ENCODE data around the gene CELA3A. TPM values are rescaled to one million over a fixed set of nuclear protein-coding genes. Genes with fewer than 3 reads are reported as not detected.
A peak's percentile ranks its signal among the peaks of the same experiment; 100 is the strongest.

Gene CELA3A
- polyA plus RNA-seq, 4 donors, result not detected

DNA sequence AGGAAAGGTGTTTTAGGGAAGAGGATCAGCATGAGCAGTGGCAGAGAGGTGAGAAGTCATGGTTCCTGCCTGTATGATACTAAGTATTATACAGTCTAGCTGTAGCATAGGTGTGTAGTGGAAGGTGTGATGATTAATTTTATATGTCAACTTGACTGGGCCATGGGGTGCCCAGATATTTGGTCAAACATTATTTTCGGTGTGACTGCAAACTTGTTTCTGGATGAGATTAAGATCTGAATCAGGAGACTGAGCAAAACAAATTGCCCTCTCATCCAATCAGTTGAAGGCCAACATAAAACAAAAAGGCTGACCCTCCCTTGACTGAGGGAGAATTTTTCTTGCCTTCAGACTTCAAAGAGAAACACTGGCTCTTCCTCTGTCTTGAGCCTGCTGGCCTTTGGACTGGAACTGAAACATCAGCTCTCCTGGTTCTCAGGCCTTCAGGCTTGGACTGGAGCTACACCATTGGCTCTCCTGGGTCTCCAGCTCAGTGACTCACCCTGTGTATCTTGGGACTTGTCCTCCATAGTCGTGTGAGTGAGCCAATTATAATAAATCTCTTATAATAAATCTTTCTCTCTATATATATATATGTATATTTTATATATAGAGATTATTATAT is 44.3 kb downstream of the CELA3A start:
- no peak for DNase-seq (ENCODE audit: low read depth in 4 of 4, low spot score in 2 of 4)

DNA sequence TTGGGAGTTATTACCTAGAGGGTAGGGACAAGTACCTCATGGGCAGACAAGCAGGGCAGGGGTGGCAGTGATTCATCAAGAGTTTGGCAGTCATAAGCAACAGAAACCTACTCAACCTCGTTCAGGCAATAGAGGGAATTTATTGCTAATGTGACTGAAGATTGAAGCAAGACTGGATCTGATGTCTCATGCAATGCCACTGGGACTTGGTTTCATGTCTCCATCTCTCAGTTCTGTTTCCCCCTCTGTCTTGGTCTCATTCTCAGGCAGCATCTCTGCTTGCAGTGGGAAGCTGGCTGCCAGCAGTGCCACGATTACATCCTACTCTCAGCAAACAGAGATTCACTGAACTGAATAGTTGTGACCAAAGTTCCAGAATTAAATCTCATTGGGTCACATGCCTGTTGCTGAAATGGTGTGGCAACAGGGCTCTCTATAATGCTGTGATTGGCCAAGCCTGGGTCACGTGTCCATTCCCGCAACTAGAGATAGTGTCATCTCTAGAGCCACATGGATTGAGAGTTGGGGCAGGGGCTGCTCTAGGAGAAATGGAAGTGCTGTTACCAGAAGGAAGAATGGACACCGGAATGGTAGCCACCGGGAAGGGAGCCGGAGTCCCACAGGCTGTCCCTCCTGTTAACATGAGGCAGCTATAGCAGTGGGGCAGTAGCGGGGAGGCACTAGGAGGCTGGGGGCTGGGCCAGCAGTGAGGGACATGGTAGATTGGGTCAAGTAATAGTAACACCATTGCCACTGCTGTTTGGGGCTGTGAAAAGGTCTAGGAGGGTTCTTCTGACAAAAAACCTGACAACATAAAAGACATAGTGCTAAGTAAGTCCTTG is 47.1 kb downstream of the CELA3A start:
- no peak for DNase-seq (ENCODE audit: low read depth in 4 of 4, low spot score in 2 of 4)

DNA sequence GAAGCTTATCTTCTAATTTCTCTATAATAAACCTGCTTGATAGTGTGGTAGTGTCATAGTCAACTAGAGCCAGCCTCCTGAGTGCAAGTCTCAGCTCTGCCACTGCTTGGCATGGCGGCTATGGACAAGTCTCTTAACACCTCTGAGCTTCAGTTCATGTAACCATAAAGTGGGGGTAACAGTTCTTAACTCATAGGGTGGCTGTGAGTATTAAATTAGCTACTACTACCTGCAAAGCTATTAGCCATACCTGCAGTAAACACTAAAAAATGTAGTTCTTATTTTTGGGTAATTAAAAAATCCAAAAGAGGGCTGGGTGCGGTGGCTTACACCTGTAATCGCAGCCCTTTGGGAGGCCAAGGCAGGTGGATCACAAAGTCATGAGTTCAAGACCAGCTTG is 48.9 kb downstream of the CELA3A start:
- no peak for DNase-seq (ENCODE audit: low read depth in 4 of 4, low spot score in 2 of 4)

DNA sequence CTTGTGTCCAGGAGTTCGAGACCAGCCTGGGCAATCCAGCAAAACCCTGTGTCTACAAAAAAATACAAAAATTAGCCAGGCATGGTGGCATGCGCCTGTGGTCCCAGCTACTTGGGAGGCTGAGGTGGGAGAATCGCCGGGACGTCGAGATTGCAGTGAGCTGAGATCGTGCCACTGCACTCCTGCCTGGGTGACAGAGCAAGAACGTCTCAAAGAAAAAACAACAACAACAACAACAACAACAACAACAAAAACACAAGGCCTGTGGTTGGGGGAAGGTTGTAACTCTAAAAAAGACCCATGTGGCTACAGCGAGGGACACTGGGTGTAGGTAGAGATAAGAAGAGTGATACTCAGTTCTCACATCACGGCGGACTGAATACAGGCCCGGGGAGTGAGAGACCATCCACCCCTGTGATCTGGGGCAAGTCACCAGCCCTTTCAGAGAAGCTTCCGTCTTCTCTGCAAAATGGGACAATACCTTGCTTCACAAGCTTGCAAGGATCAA is 50.2 kb downstream of the CELA3A start:
- DNase-seq (ENCODE audit: low read depth in 4 of 4, low spot score in 2 of 4), result no peak

DNA sequence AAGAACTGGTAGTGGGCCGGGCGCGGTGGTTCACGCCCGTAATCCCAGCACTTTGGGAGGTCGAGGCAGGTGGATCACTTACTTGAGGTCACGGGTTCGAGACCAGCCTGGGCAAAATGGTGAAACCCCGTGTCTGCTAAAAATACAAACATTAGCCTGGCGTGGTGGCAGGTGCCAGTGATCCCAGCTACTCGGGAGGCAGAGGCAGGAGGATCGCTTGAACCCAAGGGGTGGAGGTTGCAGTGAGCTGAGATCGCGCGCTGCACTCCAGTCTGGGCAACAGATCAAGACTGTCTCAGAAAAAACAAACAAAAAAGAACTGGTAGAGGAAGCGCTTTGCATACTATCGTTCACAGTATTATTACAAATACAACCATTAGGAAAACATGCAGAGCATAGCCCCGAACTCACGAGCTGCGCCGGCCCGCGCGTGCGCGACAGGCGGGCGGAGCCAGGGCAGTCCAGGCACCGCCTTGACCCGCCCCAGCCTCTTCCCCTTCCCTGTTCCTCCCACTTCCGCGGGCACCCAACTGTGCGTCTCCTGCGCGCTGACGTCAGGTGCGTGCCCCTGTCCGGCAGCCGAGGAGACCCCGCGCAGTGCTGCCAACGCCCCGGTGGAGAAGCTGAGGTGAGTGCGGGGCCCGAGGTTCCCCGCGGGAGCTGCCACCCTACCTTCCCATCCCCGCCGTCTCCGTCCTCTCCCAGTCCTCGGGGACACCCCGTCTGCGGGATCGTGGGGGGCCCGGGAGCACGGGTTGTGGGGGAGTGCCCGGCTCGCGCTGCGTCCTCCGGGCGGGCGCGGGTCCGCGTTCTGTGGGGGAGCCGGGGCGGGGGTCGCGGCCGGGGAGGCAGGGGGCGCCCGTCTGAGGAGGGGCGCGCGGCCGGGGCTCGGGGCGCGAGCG is 50.9 kb downstream of the CELA3A start, which contains the start of gene CDC42:
CDC42 (plus strand) TSS at position 595 of the 902 bp plus-strand sequence. CDS start 25,770 bp downstream, outside the sequence.
- DNase-seq (ENCODE audit: low read depth in 4 of 4, low spot score in 2 of 4), result peak; percentile 82 to 92 (median 87)

DNA sequence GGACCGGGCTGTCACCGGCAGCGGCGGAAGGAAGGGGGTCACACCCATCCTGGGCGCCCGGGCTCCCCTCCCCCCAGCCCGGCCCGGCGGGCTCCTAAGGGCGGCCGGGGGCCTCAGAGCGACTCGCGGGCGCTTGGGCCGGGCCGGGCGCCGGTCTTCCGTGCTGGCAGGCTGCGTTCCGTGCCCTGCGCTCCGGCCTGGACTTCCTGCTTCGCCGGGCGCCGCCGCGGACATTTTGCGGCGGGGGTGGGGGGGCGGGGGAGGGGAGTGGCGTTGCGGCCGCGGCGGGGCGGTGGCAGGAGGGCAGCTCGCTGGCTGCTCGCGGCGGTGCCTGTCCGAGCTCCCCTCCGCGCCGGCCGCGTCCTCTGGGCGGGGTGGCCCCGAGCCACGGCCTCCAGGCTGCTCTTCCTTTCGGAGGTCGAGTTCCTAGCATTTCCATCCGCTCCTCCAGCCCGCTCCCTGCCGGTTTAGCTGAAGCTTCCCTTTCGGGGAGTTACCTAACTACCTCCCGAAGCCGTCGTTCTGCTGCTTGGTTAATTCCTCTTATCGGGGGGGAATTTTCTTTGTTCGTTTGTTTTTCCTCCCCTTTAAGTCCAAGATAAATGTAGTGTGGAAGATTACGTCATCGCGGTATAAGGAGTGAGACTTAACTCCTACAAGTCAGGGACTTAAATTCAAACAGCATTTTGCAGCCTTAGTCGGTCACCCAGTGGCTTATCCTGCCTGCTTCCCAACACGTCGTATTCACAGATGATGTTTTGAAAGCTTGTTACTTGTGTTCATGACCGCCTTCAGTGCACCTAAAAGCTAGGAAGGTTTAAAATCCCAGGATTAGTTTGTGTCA is 51.8 kb downstream of the CELA3A start:
- DNase-seq (ENCODE audit: low read depth in 4 of 4, low spot score in 2 of 4), result peak; percentile 55 to 72 (median 69)

DNA sequence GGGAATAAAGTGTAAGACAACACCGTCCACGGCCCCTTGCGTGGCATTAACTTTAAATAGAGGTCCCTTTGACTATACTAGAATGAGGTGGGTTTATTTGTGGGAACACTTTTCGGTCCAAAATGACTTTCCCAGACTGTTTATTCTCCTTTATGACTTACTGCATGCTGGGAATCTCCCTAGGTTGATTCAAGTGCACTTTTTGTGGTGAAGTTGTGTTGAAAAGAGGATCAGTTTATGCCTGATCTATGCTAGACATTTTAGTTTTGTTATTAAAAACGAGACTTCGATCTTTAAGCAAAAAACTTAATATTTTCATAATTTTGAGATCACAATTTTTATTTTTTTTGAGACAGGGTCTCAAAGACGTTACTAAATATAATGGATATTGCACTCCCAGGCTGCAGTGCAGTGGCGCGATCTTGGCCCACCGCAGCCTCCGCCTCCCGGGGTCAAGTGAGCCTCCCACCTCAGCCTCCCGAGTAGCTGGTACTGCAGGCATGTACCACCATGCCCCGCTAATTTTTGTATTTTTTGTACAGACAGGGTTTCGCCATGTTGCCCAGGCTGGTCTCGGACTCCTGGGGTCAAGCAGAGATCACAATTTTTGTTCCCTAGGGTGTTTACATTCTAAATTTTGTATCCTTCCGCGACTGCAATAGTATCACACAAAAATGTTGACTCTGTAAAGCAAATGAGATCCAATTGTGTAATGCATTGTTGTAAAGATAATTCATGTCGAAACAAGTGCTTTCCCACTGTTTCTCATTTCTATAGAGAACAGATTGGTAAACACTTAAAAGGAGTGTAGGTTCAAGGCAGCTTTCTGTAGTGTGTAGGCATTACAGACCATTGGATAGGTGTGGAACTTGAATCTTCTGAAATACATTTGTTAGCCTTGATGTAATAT is 52.7 kb downstream of the CELA3A start:
- DNase-seq (ENCODE audit: low read depth in 4 of 4, low spot score in 2 of 4), result no peak

DNA sequence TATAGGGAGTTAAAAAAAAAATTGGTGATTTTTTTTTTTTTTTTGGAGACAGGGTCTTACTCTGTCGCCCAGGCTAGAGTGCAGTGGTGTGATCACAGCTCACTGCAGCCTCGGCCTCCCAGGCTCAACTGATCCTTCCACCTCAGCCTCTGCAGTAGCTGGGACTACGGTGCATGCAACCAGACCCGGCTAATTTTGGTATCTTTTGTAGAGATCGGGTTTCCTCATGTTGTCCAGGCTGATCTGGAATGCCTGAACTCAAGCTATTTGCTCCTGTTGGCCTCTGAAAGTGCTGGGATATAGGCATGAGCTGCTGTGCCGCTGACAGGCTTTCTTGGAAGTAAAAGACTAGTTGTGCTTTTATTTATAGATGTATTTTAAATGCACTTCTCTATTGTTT is 54.0 kb downstream of the CELA3A start:
- no peak for DNase-seq (ENCODE audit: low read depth in 4 of 4, low spot score in 2 of 4)

DNA sequence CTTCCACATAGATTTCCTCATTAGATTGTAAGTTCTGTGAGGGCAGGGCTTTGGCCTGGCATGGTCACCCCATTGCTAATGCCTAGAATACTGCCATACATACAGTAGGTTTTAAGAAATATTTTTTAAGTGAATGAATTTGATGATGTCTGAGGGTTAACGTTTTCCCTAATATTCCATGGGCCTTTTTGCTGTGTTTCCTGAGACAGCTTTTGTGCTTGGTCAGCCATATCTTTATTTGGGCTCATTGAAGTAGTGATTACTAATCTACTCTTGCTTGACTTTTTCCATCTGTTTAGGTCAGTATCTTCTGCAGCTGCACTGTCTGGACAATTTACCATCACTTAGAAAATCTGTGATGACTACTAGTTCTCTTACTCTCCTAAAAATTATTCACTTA is 54.6 kb downstream of the CELA3A start:
- DNase-seq (ENCODE audit: low read depth in 4 of 4, low spot score in 2 of 4), result no peak

DNA sequence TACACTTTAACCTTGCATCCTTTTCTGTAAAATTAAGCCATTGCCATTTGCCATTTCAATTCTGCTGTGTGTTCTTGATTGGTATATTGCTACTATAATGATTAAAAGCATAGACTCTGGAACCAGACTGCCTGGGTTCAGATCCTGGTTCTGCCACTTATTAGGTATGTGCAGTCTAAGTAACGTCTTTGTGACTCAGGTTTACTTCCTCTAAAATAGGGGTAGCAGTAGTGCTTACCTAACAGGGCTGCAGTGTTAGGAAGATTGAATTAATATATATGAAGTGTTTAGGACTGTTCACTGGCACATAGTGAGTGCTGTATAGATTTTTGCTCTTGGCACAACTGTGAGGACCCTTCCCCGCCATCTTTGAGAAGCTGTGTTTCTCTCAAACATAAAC is 55.5 kb downstream of the CELA3A start:
- no peak for DNase-seq (ENCODE audit: low read depth in 4 of 4, low spot score in 2 of 4)

DNA sequence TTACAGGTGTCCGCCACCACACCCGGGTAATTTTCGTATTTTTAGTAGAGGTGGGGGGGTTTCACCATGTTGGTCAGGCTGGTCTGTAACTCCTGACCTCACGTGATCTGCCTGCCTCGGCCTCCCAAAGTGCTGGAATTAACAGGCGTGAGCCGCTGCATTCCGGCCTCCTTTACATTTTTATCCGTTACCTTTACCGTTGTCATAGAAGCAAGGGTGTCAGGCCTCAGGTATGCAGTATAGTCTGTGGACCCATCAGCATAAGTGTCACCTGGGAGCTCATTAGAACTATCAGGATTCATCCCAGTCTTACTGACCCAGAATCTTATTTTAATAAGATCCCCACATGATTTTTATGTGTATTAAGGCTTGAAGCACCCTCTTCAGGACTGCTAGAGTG is 56.4 kb downstream of the CELA3A start:
- DNase-seq (ENCODE audit: low read depth in 4 of 4, low spot score in 2 of 4), result no peak

Other genes starting within 250 kb of the CELA3A start
- gene USP48, start 218.5 kb upstream of the CELA3A start, polyA plus RNA-seq (ENCODE audit: insufficient read length in 4 of 4), result 10 to 100 TPM; 48.7 to 81.7 (median 66.1) TPM
- 1 to 10 TPM; 3.3 to 5.2 (median 4.3) TPM for gene LDLRAD2, start 189.4 kb upstream of the CELA3A start, polyA plus RNA-seq (ENCODE audit: insufficient read length in 4 of 4)
- 100 to 1,000 TPM; 114 to 185 (median 161) TPM for gene HSPG2, start 64.3 kb upstream of the CELA3A start, polyA plus RNA-seq (ENCODE audit: insufficient read length in 4 of 4)
- under 1 TPM in 2 of 4 donors, not detected in 2; 0.31 to 0.49 TPM for gene CELA3B, start 24.6 kb upstream of the CELA3A start, polyA plus RNA-seq (ENCODE audit: insufficient read length in 4 of 4)
- 100 to 1,000 TPM; 313 to 445 (median 366) TPM for gene CDC42, start 51.1 kb downstream of the CELA3A start, polyA plus RNA-seq (ENCODE audit: insufficient read length in 4 of 4)
- gene WNT4, start 141.4 kb downstream of the CELA3A start, polyA plus RNA-seq (ENCODE audit: insufficient read length in 4 of 4), result 10 to 100 TPM in 1 of 4 donors, 1 to 10 TPM in 3; 6.2 to 11.6 (median 8.5) TPM

All from left renal cortex interstitium (tissue), 4 donors.